SK-N-SH (cell line): ENCODE measurements around the gene ITGA4. TPM values are rescaled to one million over a fixed set of nuclear protein-coding genes. Genes with fewer than 3 reads are reported as not detected.
A peak's percentile ranks its signal among the peaks of the same experiment; 100 is the strongest.

ENCODE experiments used
- CTCF ChIA-PET: fragments of 300-600, 350-600 bp; formaldehyde crosslinking; extraction: SDS; loops from one replicate; lab custom pipeline; 2021; lab: Yijun Ruan, JAX
- POLR2A ChIA-PET: fragments of 350-600 bp; sonication (Branson Sonifier 250); formaldehyde crosslinking; extraction: SDS; loops from one replicate; lab custom pipeline; 2020; ENCODE audit warnings: antibody characterized with exemption, inconsistent platforms; lab: Yijun Ruan, JAX
- DNase-seq: peaks from one replicate; pipeline ENCODE4 v3.0.0; 2012
- H2AFZ ChIP-seq: fragments of 200-600 bp; sonication (generic); 2 replicates; pipeline ENCODE4 v1.8.1; 2016; ENCODE audit warnings: antibody characterized with exemption, mild to moderate bottlenecking, low read depth
- H3F3A ChIP-seq: fragments of 200-600 bp; sonication (generic); replicated peaks from 2 replicates; pipeline ENCODE3; 2016; ENCODE audit warnings: antibody characterized with exemption, mild to moderate bottlenecking; ENCODE audit not compliant: insufficient read depth
- H3K27ac ChIP-seq, 2 experiments: fragments of 200-500 bp in 1 of 2; fragments of 200-600 bp in 1 of 2; sonication (Bioruptor generic) in 1 of 2; sonication (generic), shearing (Covaris generic) in 1 of 2; 2 replicates each; pipeline versions ENCODE4 v1.5.1 to v1.6.1; 2014 to 2016; ENCODE audit warnings: low read depth in 2 of 2, inconsistent platforms in 1 of 2, low read length in 1 of 2, mild to moderate bottlenecking in 1 of 2, mixed read lengths in 1 of 2
- H3K27me3 ChIP-seq: fragments of 200-600 bp; sonication (generic), shearing (Covaris generic); 2 replicates; pipeline ENCODE4 v1.6.1; 2016; ENCODE audit warnings: mixed run types; ENCODE audit not compliant: insufficient read depth
- H3K36me3 ChIP-seq, 2 experiments: fragments of 200-500 bp in 1 of 2; fragments of 200-600 bp in 1 of 2; sonication (Bioruptor generic) in 1 of 2; sonication (generic) in 1 of 2; replicated peaks in 1 of 2; 2 replicates each; pipeline versions ENCODE3 to v1.5.1; 2014 to 2016; ENCODE audit warnings: low read length in 1 of 2, mild to moderate bottlenecking in 1 of 2; ENCODE audit not compliant: insufficient read depth in 2 of 2, control insufficient read depth in 1 of 2
- H3K4me1 ChIP-seq, 2 experiments: fragments of 200-500 bp in 1 of 2; fragments of 200-600 bp in 1 of 2; sonication (Bioruptor generic) in 1 of 2; sonication (generic), shearing (Covaris generic) in 1 of 2; 2 replicates each; pipeline versions ENCODE4 v1.5.1 to v1.6.1; 2014 to 2016; ENCODE audit warnings: low read depth in 1 of 2, low read length in 1 of 2, mixed run types in 1 of 2; ENCODE audit not compliant: insufficient read depth in 2 of 2, control insufficient read depth in 1 of 2
- H3K4me2 ChIP-seq: fragments of 200-600 bp; sonication (generic), shearing (Covaris generic); 2 replicates; pipeline ENCODE4 v1.6.1; 2017; ENCODE audit warnings: mixed run types
- H3K4me3 ChIP-seq, 2 experiments: fragments of 200-500 bp in 1 of 2; fragments of 200-600 bp in 1 of 2; sonication (Bioruptor generic) in 1 of 2; sonication (generic), shearing (Covaris generic) in 1 of 2; 2 replicates each; pipeline versions ENCODE4 v1.5.1 to v1.8.1; 2014 to 2016; ENCODE audit warnings: low read depth in 2 of 2, inconsistent platforms in 1 of 2, low read length in 1 of 2, mild to moderate bottlenecking in 1 of 2, mixed read lengths in 1 of 2, moderate library complexity in 1 of 2
- H3K79me2 ChIP-seq: fragments of 200-600 bp; sonication (generic); 2 replicates; pipeline ENCODE4 v1.8.1; 2017; ENCODE audit warnings: mild to moderate bottlenecking; ENCODE audit not compliant: insufficient read depth
- H3K9ac ChIP-seq: fragments of 200-600 bp; sonication (generic); 2 replicates; pipeline ENCODE4 v1.6.1; 2017; ENCODE audit warnings: mixed run types
- H3K9me2 ChIP-seq: fragments of 200-600 bp; sonication (generic); 2 replicates; pipeline ENCODE4 v1.6.1; 2017; ENCODE audit warnings: mixed run types
- H3K9me3 ChIP-seq: fragments of 200-600 bp; sonication (generic); 2 replicates; pipeline ENCODE4 v1.6.1; 2017; ENCODE audit warnings: mixed run types, mild to moderate bottlenecking, moderate library complexity
- H4K20me1 ChIP-seq: fragments of 200-600 bp; sonication (generic); 2 replicates; pipeline ENCODE4 v1.6.1; 2017; ENCODE audit warnings: mild to moderate bottlenecking, mixed run types; ENCODE audit not compliant: insufficient read depth
- EP300 ChIP-seq, 2 experiments: IDR thresholded peaks; 2 replicates each; pipeline versions ENCODE4 v1.4.0 to v1.6.1; 2012; ENCODE audit warnings: borderline replicate concordance in 1 of 2, low read depth in 1 of 2, low read length in 1 of 2
- JUND ChIP-seq: IDR thresholded peaks from 2 replicates; pipeline ENCODE4 v1.4.0; 2012
- POLR2AphosphoS5 ChIP-seq: IDR thresholded peaks from 2 replicates; pipeline ENCODE4 v1.6.1; 2012; ENCODE audit warnings: low read depth, low read length
- RAD21 ChIP-seq: IDR thresholded peaks from 2 replicates; pipeline ENCODE4 v1.6.1; 2012; ENCODE audit warnings: mild to moderate bottlenecking, low read length
- RFX5 ChIP-seq: IDR thresholded peaks from 2 replicates; pipeline ENCODE4 v1.6.1; 2012; ENCODE audit warnings: mild to moderate bottlenecking, improper control_type of control experiment, low read length
- TAF1 ChIP-seq: IDR thresholded peaks from 2 replicates; pipeline ENCODE4 v1.6.1; 2012; ENCODE audit warnings: low read depth, mild to moderate bottlenecking, low read length, moderate library complexity, borderline replicate concordance
- TCF12 ChIP-seq: IDR thresholded peaks from 2 replicates; pipeline ENCODE4 v1.4.0; 2012
- YY1 ChIP-seq: IDR thresholded peaks from 2 replicates; pipeline ENCODE4 v1.4.0; 2012; ENCODE audit warnings: low read depth, mild to moderate bottlenecking
- ZBTB33 ChIP-seq: IDR thresholded peaks from 2 replicates; pipeline ENCODE4 v1.4.0; 2012; ENCODE audit warnings: low read depth, borderline replicate concordance
- WGBS: methylation state at CpG from one replicate; pipeline ENCODE4 v1.1.6; 2017; ENCODE audit warnings: low lambda C conversion rate; 5-methylcytosine and 5-hydroxymethylcytosine counted together
- polyA plus RNA-seq, 3 experiments: library from polyadenylated mRNA; depleted of rRNA; stranded (reverse); fragments of >200 nt; gene quantifications; 2 replicates each; pipeline ENCODE4 v1.2.3, GENCODE V29; 2012
- TF ChIP-seq, protein P1 (sequence below): fragments of 200-600 bp; sonication (generic); IDR thresholded peaks from 2 replicates; pipeline ENCODE4 v1.6.1; 2017; ENCODE audit warnings: antibody characterized with exemption, mild to moderate bottlenecking, moderate library complexity
- TF ChIP-seq, protein P2 (sequence below): IDR thresholded peaks from 2 replicates; pipeline ENCODE4 v1.4.0; 2012; ENCODE audit warnings: low read depth
- TF ChIP-seq, protein P3 (sequence below): fragments of 150-350 bp; IDR thresholded peaks from 2 replicates; pipeline ENCODE4 v1.6.1; 2017; ENCODE audit warnings: antibody characterized with exemption, low read length, low read depth, borderline replicate concordance

ITGA4 gene
- polyA plus RNA-seq, 1 of the 3 experiments (the other 2 are of a cell fraction) = 10.5 TPM

GRCh38 chr2:181570833-181571661, 113.9 kb downstream of the ITGA4 start:
- Histone ChIP-seq H3K4me3 (no peak overlapping the region), H3K9me3 (no peaks in the 10 kb centered on the region), H4K20me1 (no peaks in the 10 kb centered on the region), H3K4me1 (peaks cover 0 to 3% of the 10 kb centered on the region in 2 experiments; a peak in 1 of 4 replicates), H3F3A (no peaks in the 10 kb centered on the region), H3K27me3 (no peaks in the 10 kb centered on the region), H3K79me2 (no peaks in the 10 kb centered on the region), H3K9me2 (no peaks in the 10 kb centered on the region), H2AFZ (0 out of 2 replicates have a peak overlapping the region, but pooled peaks have one; percentile 9), H3K4me2 (no peak overlapping the region), H3K36me3 (no peaks in the 10 kb centered on the region), H3K9ac (no peak overlapping the region), H3K27ac (no peak overlapping the region)
- DNase-seq = no peak
- WGBS = 81% methylated on average over 4 of the region's 4 CpGs
- TF ChIP-seq, protein P1, sequence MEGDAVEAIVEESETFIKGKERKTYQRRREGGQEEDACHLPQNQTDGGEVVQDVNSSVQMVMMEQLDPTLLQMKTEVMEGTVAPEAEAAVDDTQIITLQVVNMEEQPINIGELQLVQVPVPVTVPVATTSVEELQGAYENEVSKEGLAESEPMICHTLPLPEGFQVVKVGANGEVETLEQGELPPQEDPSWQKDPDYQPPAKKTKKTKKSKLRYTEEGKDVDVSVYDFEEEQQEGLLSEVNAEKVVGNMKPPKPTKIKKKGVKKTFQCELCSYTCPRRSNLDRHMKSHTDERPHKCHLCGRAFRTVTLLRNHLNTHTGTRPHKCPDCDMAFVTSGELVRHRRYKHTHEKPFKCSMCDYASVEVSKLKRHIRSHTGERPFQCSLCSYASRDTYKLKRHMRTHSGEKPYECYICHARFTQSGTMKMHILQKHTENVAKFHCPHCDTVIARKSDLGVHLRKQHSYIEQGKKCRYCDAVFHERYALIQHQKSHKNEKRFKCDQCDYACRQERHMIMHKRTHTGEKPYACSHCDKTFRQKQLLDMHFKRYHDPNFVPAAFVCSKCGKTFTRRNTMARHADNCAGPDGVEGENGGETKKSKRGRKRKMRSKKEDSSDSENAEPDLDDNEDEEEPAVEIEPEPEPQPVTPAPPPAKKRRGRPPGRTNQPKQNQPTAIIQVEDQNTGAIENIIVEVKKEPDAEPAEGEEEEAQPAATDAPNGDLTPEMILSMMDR = peak; percentile 58
- TF ChIP-seq, protein P2, sequence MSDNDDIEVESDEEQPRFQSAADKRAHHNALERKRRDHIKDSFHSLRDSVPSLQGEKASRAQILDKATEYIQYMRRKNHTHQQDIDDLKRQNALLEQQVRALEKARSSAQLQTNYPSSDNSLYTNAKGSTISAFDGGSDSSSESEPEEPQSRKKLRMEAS = no peak
- TF ChIP-seq EP300 (IDR thresholded peaks at IDR 0.05; ENCODE audit: borderline replicate concordance in 1 of 2, low read depth in 1 of 2, low read length in 1 of 2) (no peak), RFX5 (no peak), TCF12 (no peak), JUND (no peak), RAD21 (peak; percentile 48), YY1 (no peak), POLR2AphosphoS5 (no peak), TAF1 (no peak), ZBTB33 (no peak)
- TF ChIP-seq, protein P3, sequence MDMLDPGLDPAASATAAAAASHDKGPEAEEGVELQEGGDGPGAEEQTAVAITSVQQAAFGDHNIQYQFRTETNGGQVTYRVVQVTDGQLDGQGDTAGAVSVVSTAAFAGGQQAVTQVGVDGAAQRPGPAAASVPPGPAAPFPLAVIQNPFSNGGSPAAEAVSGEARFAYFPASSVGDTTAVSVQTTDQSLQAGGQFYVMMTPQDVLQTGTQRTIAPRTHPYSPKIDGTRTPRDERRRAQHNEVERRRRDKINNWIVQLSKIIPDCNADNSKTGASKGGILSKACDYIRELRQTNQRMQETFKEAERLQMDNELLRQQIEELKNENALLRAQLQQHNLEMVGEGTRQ = no peak
- ChIA-PET CTCF (interaction anchor here (0.8 to 7.3 kb wide), 12 partner anchors 9 to 1446 kb away, joined by 3 to 213 read pairs (median 4); partner anchors contain the start of gene CERKL), POLR2A (no interaction called here)
